NCI-H187 (cell line): ENCODE measurements around the gene MYO3A.

ENCODE experiments used
- DNase-seq, 2 experiments: peaks; one replicate each; lab custom pipeline; 2025; lab: John Stamatoyannopoulos, UW

The MYO3A gene

GRCh38 chr10:25933653-25934608 lies at the start of gene MYO3A:
Gene MYO3A, plus strand, starts transcription at chr10:25934229. Its CDS starts 17,882 bp downstream, at chr10:25952111.
- DNase-seq, result no peak

- DNase-seq, result no peak
These were observed 45.4 kb upstream of the MYO3A start for GRCh38 chr10:25888627-25889026.

GRCh38 chr10:25890995-25891394 lies 43.0 kb upstream of the MYO3A start:
- no peak for DNase-seq

- no peak for DNase-seq
These were observed 38.2 kb upstream of the MYO3A start for GRCh38 chr10:25895856-25896255.

- no peak for DNase-seq
These were observed 37.6 kb upstream of the MYO3A start for GRCh38 chr10:25896421-25896820.

- DNase-seq, result no peak
These were observed 34.7 kb upstream of the MYO3A start for GRCh38 chr10:25899304-25899703.

GRCh38 chr10:25901199-25901598 lies 32.8 kb upstream of the MYO3A start:
- DNase-seq, result no peak

- no peak for DNase-seq
These were observed 32.0 kb upstream of the MYO3A start for GRCh38 chr10:25902002-25902401.

GRCh38 chr10:25907261-25907660 lies 26.8 kb upstream of the MYO3A start:
- no peak for DNase-seq

- DNase-seq, result no peak
These were observed 21.2 kb upstream of the MYO3A start for GRCh38 chr10:25912866-25913265.

GRCh38 chr10:25914776-25915175 lies 19.3 kb upstream of the MYO3A start:
- no peak for DNase-seq

- peak in 1 of 2 experiments; percentile 21 for DNase-seq
These were observed 651 bp downstream of the MYO3A start for GRCh38 chr10:25934621-25935139.

GRCh38 chr10:25938405-25938804 lies 4.4 kb downstream of the MYO3A start:
- DNase-seq, result no peak

- no peak for DNase-seq
These were observed 10.7 kb downstream of the MYO3A start for GRCh38 chr10:25944771-25945170.

GRCh38 chr10:25952857-25953256 lies 18.8 kb downstream of the MYO3A start:
- DNase-seq, result no peak

- DNase-seq, result no peak
These were observed 20.8 kb downstream of the MYO3A start for GRCh38 chr10:25954851-25955250.

- DNase-seq, result no peak
These were observed 25.7 kb downstream of the MYO3A start for GRCh38 chr10:25959540-25960232.

GRCh38 chr10:25965584-25965983 lies 31.6 kb downstream of the MYO3A start:
- DNase-seq, result no peak

- no peak for DNase-seq
These were observed 32.8 kb downstream of the MYO3A start for GRCh38 chr10:25966844-25967243.

GRCh38 chr10:25972631-25973030 lies 38.6 kb downstream of the MYO3A start:
- no peak for DNase-seq

GRCh38 chr10:25974897-25975459 lies 40.9 kb downstream of the MYO3A start:
- no peak for DNase-seq

- DNase-seq, result no peak
These were observed 44.7 kb downstream of the MYO3A start for GRCh38 chr10:25978771-25979170.

- no peak for DNase-seq
These were observed 48.1 kb downstream of the MYO3A start for GRCh38 chr10:25982107-25982506.
